Measurements from ENCODE around the gene ABO. TPM values are rescaled to one million over a fixed set of nuclear protein-coding genes. Genes with fewer than 3 reads are reported as not detected.
"Not testable (repeated sequence)": the region's sequence is repeated elsewhere in the genome, so short reads cannot be mapped to it uniquely, and the experiment has no call there.

ABO gene
- polyA plus RNA-seq, 1 donor, result 1.3 TPM

GRCh38 chr9:133290751-133291302, 15.8 kb upstream of the ABO start:
- DNase-seq (ENCODE audit: low read depth), result no peak

- no peak for DNase-seq (ENCODE audit: low read depth)
These were observed 11.5 kb upstream of the ABO start for GRCh38 chr9:133286523-133286922.

GRCh38 chr9:133285252-133285775, 10.3 kb upstream of the ABO start:
- DNase-seq (ENCODE audit: low read depth), result no peak

- DNase-seq (ENCODE audit: low read depth), result no peak
These were observed 9.4 kb upstream of the ABO start for GRCh38 chr9:133284362-133284761.

GRCh38 chr9:133283255-133284032, 8.4 kb upstream of the ABO start:
- DNase-seq (ENCODE audit: low read depth), result not testable (repeated sequence)

GRCh38 chr9:133282464-133283238, 7.7 kb upstream of the ABO start:
- no peak for DNase-seq (ENCODE audit: low read depth)

- no peak for DNase-seq (ENCODE audit: low read depth)
These were observed 5.4 kb upstream of the ABO start for GRCh38 chr9:133280392-133280791.

GRCh38 chr9:133278161-133279114, 3.4 kb upstream of the ABO start:
- no peak for DNase-seq (ENCODE audit: low read depth)

GRCh38 chr9:133277467-133277866, 2.5 kb upstream of the ABO start:
- no peak for DNase-seq (ENCODE audit: low read depth)

GRCh38 chr9:133276923-133277322, 1.9 kb upstream of the ABO start:
- DNase-seq (ENCODE audit: low read depth), result no peak

GRCh38 chr9:133276001-133276884, 1.2 kb upstream of the ABO start:
- no peak for DNase-seq (ENCODE audit: low read depth)

GRCh38 chr9:133274236-133275104, 531 bp downstream of the ABO start:
- DNase-seq (ENCODE audit: low read depth), result no peak

GRCh38 chr9:133273819-133274218, 1.2 kb downstream of the ABO start:
- no peak for DNase-seq (ENCODE audit: low read depth)

GRCh38 chr9:133273098-133273497, 1.9 kb downstream of the ABO start:
- no peak for DNase-seq (ENCODE audit: low read depth)

GRCh38 chr9:133269537-133270362, 5.3 kb downstream of the ABO start:
- DNase-seq (ENCODE audit: low read depth), result no peak

- not testable (repeated sequence) for DNase-seq (ENCODE audit: low read depth)
These were observed 5.9 kb downstream of the ABO start for GRCh38 chr9:133269136-133269535.

GRCh38 chr9:133268335-133269056, 6.5 kb downstream of the ABO start:
- DNase-seq (ENCODE audit: low read depth), result no peak
